SH-SY5Y (cell line): ENCODE data around the gene FGL2.

Experiments
- GATA2 ChIP-seq: IDR thresholded peaks from 2 replicates; pipeline ENCODE4 v1.6.1; 2011; ENCODE audit warnings: mild to moderate bottlenecking, low read depth, low read length
- GATA3 ChIP-seq: IDR thresholded peaks from 2 replicates; pipeline ENCODE4 v1.6.1; 2011; ENCODE audit warnings: low read depth, mild to moderate bottlenecking, low read length, moderate library complexity

DNA sequence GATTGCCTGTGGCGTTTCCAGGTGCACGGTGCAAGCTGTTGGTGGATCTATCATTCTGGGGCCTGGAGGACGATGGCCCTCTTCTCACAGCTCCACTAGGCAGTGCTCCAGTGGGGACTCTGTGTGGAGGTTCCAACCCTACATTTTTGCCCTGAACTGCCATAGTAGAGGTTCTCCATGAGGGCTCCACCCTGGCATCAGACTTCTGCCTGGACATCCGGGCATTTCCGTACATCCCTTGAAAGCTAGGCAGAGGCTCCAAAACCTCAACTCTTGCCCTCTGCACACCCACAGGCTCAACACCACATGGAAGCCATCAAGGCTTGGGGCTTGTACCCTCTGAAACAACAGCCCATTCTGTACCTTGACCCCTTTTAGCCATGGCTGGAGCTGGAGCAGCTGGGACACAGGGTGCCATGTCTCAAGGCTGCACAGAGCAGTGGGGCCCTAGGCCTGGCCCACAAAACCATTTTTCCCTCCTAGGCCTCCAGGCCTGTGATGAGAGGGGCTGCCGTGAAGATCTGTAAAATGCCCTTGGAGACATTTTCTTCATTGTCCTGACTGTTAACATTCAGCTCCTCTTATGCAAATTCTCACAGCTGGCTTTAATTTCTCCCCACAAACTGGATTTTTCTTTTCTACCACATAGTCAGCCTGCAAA, 10.0 kb upstream of the FGL2 start:
- TF ChIP-seq GATA3 (no peak), GATA2 (no peak)
